H9 (cell line): ENCODE results near the gene MICAL2. TPM values are rescaled to one million over a fixed set of nuclear protein-coding genes. Genes with fewer than 3 reads are reported as not detected.

Experiments
- DNase-seq: peaks from one replicate; pipeline ENCODE4 v3.0.0-alpha.2; 2017
- H2AFZ ChIP-seq: one replicate; pipeline ENCODE4 v1.6.1; 2013; ENCODE audit warnings: mild to moderate bottlenecking, low read length, control low read depth, moderate library complexity
- H2AK5ac ChIP-seq: 2 replicates; pipeline ENCODE4 v1.6.1; 2013; ENCODE audit warnings: low read length, control low read depth, mixed read lengths; ENCODE audit not compliant: insufficient read length
- H2BK120ac ChIP-seq: one replicate; pipeline ENCODE4 v1.6.1; 2013; ENCODE audit warnings: low read depth, mild to moderate bottlenecking, low read length, control low read depth, inconsistent platforms; ENCODE audit not compliant: poor library complexity, severe bottlenecking
- H2BK12ac ChIP-seq: 2 replicates; pipeline ENCODE4 v1.6.1; 2013; ENCODE audit warnings: low read length, control low read depth, mixed read lengths, low read depth; ENCODE audit not compliant: insufficient read length
- H2BK15ac ChIP-seq: 2 replicates; pipeline ENCODE4 v1.6.1; 2013; ENCODE audit warnings: low read depth, low read length, control low read depth
- H2BK20ac ChIP-seq: one replicate; pipeline ENCODE4 v1.6.1; 2013; ENCODE audit warnings: low read depth, mild to moderate bottlenecking, low read length, control low read depth, inconsistent platforms; ENCODE audit not compliant: poor library complexity, severe bottlenecking
- H2BK5ac ChIP-seq: 2 replicates; pipeline ENCODE4 v1.6.1; 2013; ENCODE audit warnings: low read length, control low read depth, mixed read lengths; ENCODE audit not compliant: insufficient read length
- H3K14ac ChIP-seq: 2 replicates; pipeline ENCODE4 v1.6.1; 2013; ENCODE audit warnings: low read length, control low read depth; ENCODE audit not compliant: insufficient read depth
- H3K18ac ChIP-seq: 2 replicates; pipeline ENCODE4 v1.6.1; 2013; ENCODE audit warnings: low read depth, mild to moderate bottlenecking, mixed read lengths, low read length, control low read depth; ENCODE audit not compliant: insufficient read length
- H3K23ac ChIP-seq: 2 replicates; pipeline ENCODE4 v1.6.1; 2013; ENCODE audit warnings: low read length, control low read depth, mixed read lengths, low read depth; ENCODE audit not compliant: insufficient read length
- H3K23me2 ChIP-seq: 2 replicates; pipeline ENCODE4 v1.6.1; 2013; ENCODE audit warnings: low read depth, mild to moderate bottlenecking, mixed read lengths, low read length, control low read depth; ENCODE audit not compliant: insufficient read length, poor library complexity, severe bottlenecking
- H3K27ac ChIP-seq: 2 replicates; pipeline ENCODE4 v1.5.1; 2013; ENCODE audit warnings: low read length, control low read depth, mixed read lengths, low read depth; ENCODE audit not compliant: insufficient read length
- H3K27me3 ChIP-seq: 2 replicates; pipeline ENCODE4 v1.6.1; 2013; ENCODE audit warnings: low read length, control low read depth, inconsistent platforms; ENCODE audit not compliant: insufficient read depth
- H3K4ac ChIP-seq: 2 replicates; pipeline ENCODE4 v1.6.1; 2013; ENCODE audit warnings: low read depth, mild to moderate bottlenecking, control low read depth, inconsistent platforms, low read length, moderate library complexity
- H3K4me1 ChIP-seq: 2 replicates; pipeline ENCODE4 v1.6.1; 2013; ENCODE audit warnings: low read length, control low read depth, inconsistent platforms; ENCODE audit not compliant: insufficient read depth
- H3K4me2 ChIP-seq: 2 replicates; pipeline ENCODE4 v1.6.1; 2013; ENCODE audit warnings: low read length, control low read depth, mixed read lengths; ENCODE audit not compliant: insufficient read length, insufficient read depth
- H3K56ac ChIP-seq: 2 replicates; pipeline ENCODE4 v1.6.1; 2013; ENCODE audit warnings: low read depth, mild to moderate bottlenecking, mixed read lengths, low read length, control low read depth; ENCODE audit not compliant: insufficient read length
- H3K79me1 ChIP-seq: 2 replicates; pipeline ENCODE4 v1.6.1; 2013; ENCODE audit warnings: low read depth, mild to moderate bottlenecking, moderate library complexity, low read length, control low read depth, inconsistent platforms; ENCODE audit not compliant: insufficient read depth, poor library complexity, severe bottlenecking
- H3K79me2 ChIP-seq: 2 replicates; pipeline ENCODE4 v1.6.1; 2013; ENCODE audit warnings: low read length, control low read depth, inconsistent platforms; ENCODE audit not compliant: insufficient read depth
- H3K9ac ChIP-seq: 2 replicates; pipeline ENCODE4 v1.6.1; 2013; ENCODE audit warnings: low read length, control low read depth, mixed read lengths; ENCODE audit not compliant: insufficient read length; ENCODE audit errors: extremely low read depth
- H3K9me3 ChIP-seq: one replicate; pipeline ENCODE4 v1.6.1; 2013; ENCODE audit warnings: low read depth, low read length, inconsistent platforms; ENCODE audit not compliant: control insufficient read depth
- H3T11ph ChIP-seq: one replicate; pipeline ENCODE4 v1.6.1; 2013; ENCODE audit warnings: mild to moderate bottlenecking, low read length, control low read depth, inconsistent platforms
- H4K20me1 ChIP-seq: one replicate; pipeline ENCODE4 v1.6.1; 2013; ENCODE audit not compliant: control insufficient read depth, insufficient read length, insufficient read depth
- H4K5ac ChIP-seq: 2 replicates; pipeline ENCODE4 v1.6.1; 2013; ENCODE audit warnings: low read depth, mild to moderate bottlenecking, mixed read lengths, low read length, control low read depth; ENCODE audit not compliant: insufficient read length
- H4K8ac ChIP-seq: replicated peaks from 2 replicates; pipeline ENCODE4 v1.6.1; 2013; ENCODE audit warnings: low read length, control low read depth, mixed read lengths, low read depth; ENCODE audit not compliant: insufficient read length
- H4K91ac ChIP-seq: 2 replicates; pipeline ENCODE4 v1.6.1; 2013; ENCODE audit warnings: low read depth, mild to moderate bottlenecking, moderate library complexity, mixed read lengths, low read length, control low read depth; ENCODE audit not compliant: insufficient read length
- H3K27ac Mint-ChIP-seq, 3 experiments: 2 replicates in 2 of 3; 3 replicates in 1 of 3; pipeline ENCODE4 v1.8.0; 2020 to 2021; ENCODE audit warnings: mixed read lengths in 3 of 3, mild to moderate bottlenecking in 1 of 3, moderate library complexity in 1 of 3
- H3K27me3 Mint-ChIP-seq: 2 replicates; pipeline ENCODE4 v1.8.0; 2021; ENCODE audit warnings: low read depth, mild to moderate bottlenecking, moderate library complexity, mixed read lengths
- H3K36me3 Mint-ChIP-seq, 3 experiments: 2 replicates in 2 of 3; 3 replicates in 1 of 3; pipeline ENCODE4 v1.8.0; 2020 to 2021; ENCODE audit warnings: low read depth in 3 of 3, mixed read lengths in 3 of 3; ENCODE audit not compliant: insufficient read depth in 1 of 3
- H3K4me1 Mint-ChIP-seq, 2 experiments: 2 replicates each; pipeline ENCODE4 v1.8.0; 2020; ENCODE audit warnings: mixed read lengths in 2 of 2
- H3K4me3 Mint-ChIP-seq, 2 experiments: 2 replicates in 1 of 2; 3 replicates in 1 of 2; pipeline ENCODE4 v1.8.0; 2020 to 2021; ENCODE audit warnings: mild to moderate bottlenecking in 2 of 2, mixed read lengths in 2 of 2, moderate library complexity in 1 of 2
- H3K9me3 Mint-ChIP-seq, 2 experiments: 2 replicates in 1 of 2; 3 replicates in 1 of 2; pipeline ENCODE4 v1.8.0; 2020; ENCODE audit warnings: mild to moderate bottlenecking in 2 of 2, mixed read lengths in 2 of 2, moderate library complexity in 1 of 2
- WGBS: extraction: QIAGEN DNeasy Blood & Tissue Kit; methylation state at CpG from one replicate; pipeline ENCODE4 v1.1.7; 2013; ENCODE audit warnings: missing lambda C conversion rate, low lambda C conversion rate, mixed read lengths; ENCODE audit not compliant: insufficient read length; ENCODE audit errors: extremely low coverage; 5-methylcytosine and 5-hydroxymethylcytosine counted together
- total RNA-seq: library from RNA; stranded (reverse); gene quantifications from 2 replicates; pipeline ENCODE4 v1.2.1, GENCODE V29; 2021
- TF ChIP-seq, protein P1 (sequence below): fragments of 200-600 bp; sonication (generic); conservative IDR thresholded peaks from 3 replicates; pipeline ENCODE4 v1.8.0; 2021; ENCODE audit warnings: antibody characterized with exemption, mild to moderate bottlenecking

Gene MICAL2
- total RNA-seq, 1 experiment from 2014 or later: 4.7 TPM

DNA sequence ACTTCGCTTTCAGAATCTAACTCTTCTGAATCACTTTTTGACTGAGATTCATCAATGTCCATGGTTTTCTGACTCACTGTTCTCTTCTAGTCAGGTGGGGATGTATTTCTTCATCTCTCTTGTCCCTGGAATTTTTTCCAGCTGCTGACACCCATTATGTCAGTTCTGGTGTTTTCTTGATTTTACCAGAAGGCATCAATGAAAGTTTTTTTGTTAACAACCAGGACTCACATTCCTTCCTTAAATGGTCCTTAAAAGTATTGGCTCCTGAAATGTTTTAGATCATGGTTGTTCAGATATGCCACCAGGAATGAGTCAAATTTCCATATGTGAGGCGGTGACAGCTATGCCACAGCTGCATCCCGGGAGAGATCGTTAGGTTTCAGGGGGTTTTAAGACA is 12.9 kb downstream of the MICAL2 start:
- no peak overlapping the region for H2AK5ac ChIP-seq
- no peak overlapping the region for H3K23ac ChIP-seq
- H3K4me1 ChIP-seq: peaks cover 4% of the 10 kb centered on the region; the same call in 1 of the 2 replicates
- H3K79me1 ChIP-seq: no peaks in the 10 kb centered on the region
- DNase-seq: no peak
- TF ChIP-seq, protein P1, sequence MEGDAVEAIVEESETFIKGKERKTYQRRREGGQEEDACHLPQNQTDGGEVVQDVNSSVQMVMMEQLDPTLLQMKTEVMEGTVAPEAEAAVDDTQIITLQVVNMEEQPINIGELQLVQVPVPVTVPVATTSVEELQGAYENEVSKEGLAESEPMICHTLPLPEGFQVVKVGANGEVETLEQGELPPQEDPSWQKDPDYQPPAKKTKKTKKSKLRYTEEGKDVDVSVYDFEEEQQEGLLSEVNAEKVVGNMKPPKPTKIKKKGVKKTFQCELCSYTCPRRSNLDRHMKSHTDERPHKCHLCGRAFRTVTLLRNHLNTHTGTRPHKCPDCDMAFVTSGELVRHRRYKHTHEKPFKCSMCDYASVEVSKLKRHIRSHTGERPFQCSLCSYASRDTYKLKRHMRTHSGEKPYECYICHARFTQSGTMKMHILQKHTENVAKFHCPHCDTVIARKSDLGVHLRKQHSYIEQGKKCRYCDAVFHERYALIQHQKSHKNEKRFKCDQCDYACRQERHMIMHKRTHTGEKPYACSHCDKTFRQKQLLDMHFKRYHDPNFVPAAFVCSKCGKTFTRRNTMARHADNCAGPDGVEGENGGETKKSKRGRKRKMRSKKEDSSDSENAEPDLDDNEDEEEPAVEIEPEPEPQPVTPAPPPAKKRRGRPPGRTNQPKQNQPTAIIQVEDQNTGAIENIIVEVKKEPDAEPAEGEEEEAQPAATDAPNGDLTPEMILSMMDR: no peak
- no peak overlapping the region for H3K27ac Mint-ChIP-seq
- H3K9ac ChIP-seq: no peak overlapping the region
- H3K27me3 ChIP-seq: no peaks in the 10 kb centered on the region; the same call in 1 of the 2 replicates
- H3K23me2 ChIP-seq: no peaks in the 10 kb centered on the region
- no CpG with 5 or more reads among the region's 4 CpGs for WGBS
- H4K8ac ChIP-seq: no peak overlapping the region
- H2BK12ac ChIP-seq: no peak overlapping the region
- no peaks in the 10 kb centered on the region for H3K79me2 ChIP-seq
- no peak overlapping the region for H3K27ac ChIP-seq
- no peaks in the 10 kb centered on the region for H3K9me3 Mint-ChIP-seq
- H3T11ph ChIP-seq: no peak overlapping the region
- no peak overlapping the region for H3K4ac ChIP-seq
- no peak overlapping the region for H3K4me2 ChIP-seq
- H3K14ac ChIP-seq: no peak overlapping the region
- no peak overlapping the region for H2BK120ac ChIP-seq
- no peak overlapping the region for H3K4me3 Mint-ChIP-seq
- no peak overlapping the region for H3K18ac ChIP-seq
- no peak overlapping the region for H4K5ac ChIP-seq
- H3K27me3 Mint-ChIP-seq: peaks cover 30% of the 10 kb centered on the region
- H4K20me1 ChIP-seq: no peaks in the 10 kb centered on the region
- H3K4me1 Mint-ChIP-seq: peaks cover 13 to 18% of the 10 kb centered on the region in 2 experiments
- H4K91ac ChIP-seq: no peak overlapping the region
- no peak overlapping the region for H2AFZ ChIP-seq
- no peaks in the 10 kb centered on the region for H3K36me3 Mint-ChIP-seq
- H2BK20ac ChIP-seq: no peak overlapping the region
- no peak overlapping the region for H2BK15ac ChIP-seq
- no peak overlapping the region for H3K56ac ChIP-seq
- no peak overlapping the region for H2BK5ac ChIP-seq
- H3K9me3 ChIP-seq: no peaks in the 10 kb centered on the region
